B cell (primary cell): ENCODE measurements around the gene COX10. TPM values are rescaled to one million over a fixed set of nuclear protein-coding genes. Genes with fewer than 3 reads are reported as not detected.
A peak's percentile ranks its signal among the peaks of the same experiment; 100 is the strongest.

Experiments used
- ATAC-seq: fragments of 200-7000 bp; cut with Tn5 transposase; one replicate; pipeline ENCODE4 v1.10.0; 2021; ENCODE audit warnings: low read depth, mild to moderate bottlenecking, moderate number of reproducible peaks, moderate library complexity
- CTCF ChIA-PET: fragments of 350-600 bp; sonication (Branson Sonifier 250); formaldehyde crosslinking; loops from one replicate; lab custom pipeline; 2021; ENCODE audit warnings: antibody characterized with exemption, inconsistent platforms; lab: Charles Lee
- POLR2A ChIA-PET: fragments of 350-600 bp; sonication (Branson Sonifier 250); formaldehyde crosslinking; loops from one replicate; lab custom pipeline; 2021; ENCODE audit warnings: antibody characterized with exemption; lab: Charles Lee
- DNase-seq: peaks from one replicate; pipeline ENCODE4 v3.0.0; 2013
- H2AFZ ChIP-seq: 2 replicates; pipeline ENCODE4 v1.6.1; 2012; ENCODE audit warnings: mild to moderate bottlenecking, low read depth, low read length; ENCODE audit not compliant: insufficient read depth, poor library complexity, severe bottlenecking
- H3K27ac ChIP-seq, 2 donors: 1 replicate in 1 of 2; 2 replicates in 1 of 2; pipeline ENCODE4 v1.5.1; 2012 to 2013; ENCODE audit warnings: low read length in 2 of 2, mild to moderate bottlenecking in 2 of 2, moderate library complexity in 1 of 2
- H3K27me3 ChIP-seq, 4 experiments: fragments of 200-600 bp in 1 of 4; sonication (generic) in 1 of 4; replicated peaks in 1 of 4; 1 replicate in 2 of 4; 2 replicates in 2 of 4; pipeline versions ENCODE4 v1.6.1 to v1.7.0; 2013 to 2016; ENCODE audit warnings: low read length in 3 of 4, mild to moderate bottlenecking in 2 of 4, mixed read lengths in 1 of 4, moderate library complexity in 1 of 4; ENCODE audit not compliant: insufficient read depth in 4 of 4, control insufficient read depth in 3 of 4; ENCODE audit errors: control extremely low read depth in 1 of 4
- H3K36me3 ChIP-seq, 2 experiments: replicated peaks in 1 of 2; 1 replicate in 1 of 2; 2 replicates in 1 of 2; pipeline versions ENCODE4 v1.6.1 to v1.7.1; 2013; ENCODE audit warnings: low read length in 1 of 2; ENCODE audit not compliant: insufficient read depth in 2 of 2, control insufficient read depth in 1 of 2; ENCODE audit errors: control extremely low read depth in 1 of 2, extremely low read depth in 1 of 2
- H3K4me1 ChIP-seq, 2 donors: fragments of 200-600 bp in 1 of 2; sonication (generic) in 1 of 2; 1 replicate in 1 of 2; 2 replicates in 1 of 2; pipeline versions ENCODE4 v1.5.1 to v1.6.1; 2013 to 2017; ENCODE audit warnings: low read length in 2 of 2; ENCODE audit not compliant: control insufficient read depth in 2 of 2, insufficient read depth in 2 of 2
- H3K4me2 ChIP-seq: replicated peaks from 2 replicates; pipeline ENCODE3; 2012; ENCODE audit warnings: mild to moderate bottlenecking, low read depth, low read length; ENCODE audit not compliant: poor library complexity, severe bottlenecking
- H3K4me3 ChIP-seq, 5 experiments: fragments of 200-600 bp in 1 of 5; sonication (generic) in 1 of 5; 1 replicate in 3 of 5; 2 replicates in 2 of 5; pipeline versions ENCODE4 v1.5.1 to v1.7.0; 2011 to 2016; ENCODE audit warnings: low read length in 4 of 5, mild to moderate bottlenecking in 4 of 5, low read depth in 2 of 5, control low read depth in 1 of 5, moderate library complexity in 1 of 5; ENCODE audit not compliant: insufficient read depth in 1 of 5; ENCODE audit errors: control extremely low read depth in 1 of 5, extremely low read depth in 1 of 5
- H3K79me2 ChIP-seq: fragments of 200-600 bp; sonication (generic); one replicate; pipeline ENCODE4 v1.6.0; 2016; ENCODE audit warnings: low read length; ENCODE audit not compliant: control insufficient read depth, insufficient read depth
- H3K9ac ChIP-seq: fragments of 200-600 bp; sonication (generic); 2 replicates; pipeline ENCODE4 v1.6.1; 2017; ENCODE audit warnings: mild to moderate bottlenecking, low read length, moderate library complexity
- H3K9me3 ChIP-seq, 3 donors: one replicate each; pipeline versions ENCODE4 v1.6.1 to v1.7.1; 2013; ENCODE audit warnings: low read length in 2 of 3; ENCODE audit not compliant: control insufficient read depth in 2 of 3, insufficient read depth in 1 of 3; ENCODE audit errors: control extremely low read depth in 1 of 3
- H4K20me1 ChIP-seq: 2 replicates; pipeline ENCODE4 v1.6.0; 2012; ENCODE audit warnings: mild to moderate bottlenecking, low read length; ENCODE audit not compliant: insufficient read depth, control insufficient read depth, poor library complexity, severe bottlenecking
- H3K27ac Mint-ChIP-seq: one replicate; pipeline ENCODE4 v1.8.0; 2021; ENCODE audit warnings: mixed read lengths
- H3K27me3 Mint-ChIP-seq: one replicate; pipeline ENCODE4 v1.8.0; 2021; ENCODE audit warnings: mixed read lengths
- H3K4me1 Mint-ChIP-seq: one replicate; pipeline ENCODE4 v1.8.0; 2021; ENCODE audit warnings: mixed read lengths
- H3K4me3 Mint-ChIP-seq: one replicate; pipeline ENCODE4 v1.8.0; 2021; ENCODE audit warnings: mixed read lengths
- H3K9me3 Mint-ChIP-seq: one replicate; pipeline ENCODE4 v1.8.0; 2022; ENCODE audit warnings: mixed read lengths; ENCODE audit not compliant: insufficient read depth
- EZH2 ChIP-seq: IDR thresholded peaks from 2 replicates; pipeline ENCODE4 v1.6.1; 2012; ENCODE audit warnings: borderline replicate concordance, low read depth, mild to moderate bottlenecking, moderate library complexity, low read length; ENCODE audit not compliant: insufficient read depth, poor library complexity, severe bottlenecking
- WGBS: methylation state at CpG from one replicate; pipeline ENCODE4 v1.1.5; 2013; ENCODE audit warnings: missing lambda C conversion rate; ENCODE audit not compliant: insufficient coverage; 5-methylcytosine and 5-hydroxymethylcytosine counted together
- intact Hi-C: fragments of 100-400 bp; cut with micrococcal nuclease; formaldehyde crosslinking; loops from one replicate; pipeline ENCODE4 v1.10.0; 2022
- polyA plus RNA-seq: library from polyadenylated mRNA; depleted of rRNA; stranded (reverse); fragments of >200 nt; gene quantifications from 2 replicates; pipeline ENCODE4 v1.2.3, GENCODE V29; 2012
- total RNA-seq, 2 donors: library from RNA; stranded (reverse); fragments of 120-200 nt in 1 of 2; gene quantifications; 1 replicate in 1 of 2; 2 replicates in 1 of 2; pipeline versions ENCODE4 v1.2.3 to v1.2.4, GENCODE V29; 2013 to 2022
- TF ChIP-seq, protein P1 (sequence below): fragments of 200-600 bp; IDR thresholded peaks from one replicate; pipeline ENCODE4 v1.8.0; 2022; ENCODE audit warnings: antibody characterized with exemption, mild to moderate bottlenecking

Gene COX10
- total and polyA plus RNA-seq, 2 donors (not counting 1 experiment from before 2014, with no cell fraction given): 21.8 to 23.3 TPM

DNA sequence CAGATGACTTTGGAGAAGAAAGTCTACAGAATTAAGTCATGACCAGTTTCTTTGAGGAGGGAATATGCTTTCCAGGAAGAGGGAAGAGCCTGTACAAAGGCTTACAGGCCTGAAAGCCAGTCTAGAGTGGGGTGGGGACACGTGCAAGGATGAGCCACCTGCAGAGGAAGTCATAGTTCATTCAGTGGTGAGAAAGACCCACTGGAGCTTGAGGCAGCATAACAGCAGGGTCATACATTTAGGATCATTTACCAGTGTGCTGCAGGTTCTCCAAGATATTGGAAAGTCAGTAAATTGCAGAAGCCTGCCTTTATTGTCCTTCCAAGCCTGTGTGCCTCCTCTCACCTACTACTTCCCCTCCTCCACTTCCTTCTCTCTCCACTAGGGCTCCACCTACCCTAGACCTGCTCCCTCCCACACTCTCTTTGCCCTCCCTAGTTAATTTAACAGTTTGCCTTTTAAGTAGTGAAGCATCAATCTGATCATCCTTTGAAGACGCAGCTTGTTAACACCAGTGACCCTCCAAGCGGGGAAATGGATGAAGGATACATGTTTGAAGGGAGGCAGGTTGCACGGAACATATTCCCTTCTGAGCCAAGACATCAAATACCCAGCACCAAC, 127.2 kb downstream of the COX10 start:
- H3K9me3 Mint-ChIP-seq: no peaks in the 10 kb centered on the region
- no peak for TF ChIP-seq EZH2
- TF ChIP-seq, protein P1, sequence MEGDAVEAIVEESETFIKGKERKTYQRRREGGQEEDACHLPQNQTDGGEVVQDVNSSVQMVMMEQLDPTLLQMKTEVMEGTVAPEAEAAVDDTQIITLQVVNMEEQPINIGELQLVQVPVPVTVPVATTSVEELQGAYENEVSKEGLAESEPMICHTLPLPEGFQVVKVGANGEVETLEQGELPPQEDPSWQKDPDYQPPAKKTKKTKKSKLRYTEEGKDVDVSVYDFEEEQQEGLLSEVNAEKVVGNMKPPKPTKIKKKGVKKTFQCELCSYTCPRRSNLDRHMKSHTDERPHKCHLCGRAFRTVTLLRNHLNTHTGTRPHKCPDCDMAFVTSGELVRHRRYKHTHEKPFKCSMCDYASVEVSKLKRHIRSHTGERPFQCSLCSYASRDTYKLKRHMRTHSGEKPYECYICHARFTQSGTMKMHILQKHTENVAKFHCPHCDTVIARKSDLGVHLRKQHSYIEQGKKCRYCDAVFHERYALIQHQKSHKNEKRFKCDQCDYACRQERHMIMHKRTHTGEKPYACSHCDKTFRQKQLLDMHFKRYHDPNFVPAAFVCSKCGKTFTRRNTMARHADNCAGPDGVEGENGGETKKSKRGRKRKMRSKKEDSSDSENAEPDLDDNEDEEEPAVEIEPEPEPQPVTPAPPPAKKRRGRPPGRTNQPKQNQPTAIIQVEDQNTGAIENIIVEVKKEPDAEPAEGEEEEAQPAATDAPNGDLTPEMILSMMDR: peak; percentile 26
- Histone ChIP-seq H3K27me3 (peaks cover 0 to 6% (median 1%) of the 10 kb centered on the region in 4 experiments), H3K9me3 (peaks cover 0 to 1% (median 0%) of the 10 kb centered on the region in 3 donors), H3K9ac (no peak overlapping the region), H3K4me2 (no peak overlapping the region), H3K4me3 (no peak overlapping the region), H3K36me3 (no peaks in the 10 kb centered on the region), H3K27ac (no peak overlapping the region), H2AFZ (no peak overlapping the region), H3K79me2 (no peaks in the 10 kb centered on the region), H4K20me1 (peaks cover 46% of the 10 kb centered on the region), H3K4me1 (peaks cover 11 to 14% of the 10 kb centered on the region in 2 donors)
- ATAC-seq (no peak), DNase-seq (no peak)
- H3K4me1 Mint-ChIP-seq: peaks cover 24% of the 10 kb centered on the region
- ChIA-PET CTCF (interaction anchor here (0.6 kb wide), 1 partner anchor 981 kb away, joined by 3 read pairs; no protein-coding TSS in a partner anchor), POLR2A (no interaction called here)
- WGBS: 25% methylated on average over 1 of the region's 4 CpGs
- no peak overlapping the region for H3K27ac Mint-ChIP-seq
- H3K27me3 Mint-ChIP-seq: peaks cover 21% of the 10 kb centered on the region
- intact Hi-C loops: no loop called here
- no peak overlapping the region for H3K4me3 Mint-ChIP-seq

DNA sequence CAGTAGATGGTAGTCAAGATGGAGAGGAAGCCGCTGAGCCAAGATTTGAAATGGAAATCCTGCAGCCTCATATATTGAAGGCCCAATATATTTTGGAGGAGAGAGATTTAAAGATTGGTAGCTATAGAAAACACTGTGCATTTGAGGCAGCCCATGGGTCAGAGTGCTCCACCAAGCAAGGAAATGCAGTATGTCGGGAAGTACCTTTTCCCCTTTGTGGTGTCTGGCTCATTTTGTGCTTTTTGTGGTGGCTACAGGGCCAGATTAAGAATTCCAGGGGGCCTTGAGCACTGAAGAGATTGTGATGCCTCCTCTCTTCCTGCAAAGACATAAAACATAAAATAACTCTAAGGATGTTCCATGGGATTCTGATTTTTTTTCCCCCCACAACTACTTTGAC, 127.8 kb downstream of the COX10 start:
- 94% methylated on average over 2 of the region's 2 CpGs for WGBS

More for the DNA sequence above, 127.8 kb downstream of the COX10 start:
- H3K79me2 ChIP-seq: no peaks in the 10 kb centered on the region
- intact Hi-C loops: no loop called here
- ATAC-seq (no peak), DNase-seq (no peak)
- H4K20me1 ChIP-seq: peaks cover 46% of the 10 kb centered on the region
- TF ChIP-seq, protein P1: no peak
- no peak for TF ChIP-seq EZH2
- H3K4me1 ChIP-seq: peaks cover 7 to 14% of the 10 kb centered on the region in 2 donors
- Mint-ChIP-seq H3K27ac (no peak overlapping the region), H3K27me3 (peaks cover 21% of the 10 kb centered on the region), H3K9me3 (no peaks in the 10 kb centered on the region), H3K4me3 (no peak overlapping the region), H3K4me1 (peaks cover 19% of the 10 kb centered on the region)
- no peak overlapping the region for H3K4me3 ChIP-seq
- CTCF ChIA-PET: no interaction called here
- peaks cover 0 to 3% (median 1%) of the 10 kb centered on the region in 4 experiments for H3K27me3 ChIP-seq
- no peak overlapping the region for H3K9ac ChIP-seq
- no peak overlapping the region for H3K4me2 ChIP-seq
- POLR2A ChIA-PET: no interaction called here
- H3K9me3 ChIP-seq: peaks cover 0 to 1% (median 0%) of the 10 kb centered on the region in 3 donors
- H3K36me3 ChIP-seq: no peaks in the 10 kb centered on the region
- H3K27ac ChIP-seq: no peak overlapping the region
- no peak overlapping the region for H2AFZ ChIP-seq
